HG03103 (cell line): Measurements from ENCODE around the gene CFDP1.

Experiments used
- ATAC-seq: cut with Tn5 transposase; IDR thresholded peaks from one replicate; pipeline ENCODE4 v1.9.1; 2021; ENCODE audit warnings: low read depth; ENCODE audit not compliant: unreplicated experiment

Gene CFDP1

DNA sequence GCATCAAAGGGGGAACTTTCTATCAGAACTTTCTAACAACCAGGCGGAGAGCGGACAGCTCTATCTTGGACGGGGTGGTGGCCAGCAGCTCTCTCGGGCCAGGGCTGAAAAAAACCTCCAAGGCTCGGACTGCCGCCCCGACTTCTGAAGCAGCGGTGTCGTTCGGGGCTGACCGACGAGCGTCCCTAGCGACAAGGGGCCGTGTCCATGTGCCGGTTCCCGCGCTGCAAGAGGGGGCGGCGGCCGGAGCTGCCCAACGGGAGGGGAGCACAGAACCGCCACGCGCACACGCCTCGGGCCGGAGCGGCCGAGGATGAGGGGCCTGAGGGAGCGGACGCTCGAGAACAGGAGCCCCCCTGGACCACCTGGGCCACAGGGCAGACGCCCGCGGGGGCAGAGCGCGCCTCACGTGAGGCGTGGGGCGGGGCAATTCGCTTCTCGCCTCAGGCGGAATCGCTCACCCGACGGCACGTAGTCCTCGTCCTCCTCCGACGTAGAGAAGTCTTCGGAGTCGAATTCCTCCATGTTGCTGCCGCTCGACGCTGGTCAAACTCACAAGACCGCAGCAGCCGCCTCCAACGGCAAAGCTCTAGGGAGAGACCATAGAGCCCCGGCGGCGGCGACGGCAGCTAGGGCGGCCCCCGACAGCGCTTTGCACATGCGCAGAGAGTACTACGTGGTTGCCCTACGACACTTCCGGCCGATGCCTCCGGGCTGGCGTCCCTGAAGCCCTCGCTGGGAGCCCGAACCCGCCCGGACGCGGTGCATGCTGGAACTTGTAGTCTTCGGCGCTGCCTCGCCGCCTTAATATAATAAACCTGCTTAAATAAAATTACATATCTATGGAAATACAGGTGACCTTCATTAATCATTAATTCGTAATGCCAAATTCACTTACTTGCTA is at the start of gene CFDP1:
CFDP1 (minus strand) TSS at position 676 of the 904 bp plus-strand sequence; CDS start at position 525, 151 bp downstream.
- peak; percentile 92 for ATAC-seq

- ATAC-seq = no peak
Observed at GRCh38 chr16:75482434-75483205, 49.3 kb upstream of the CFDP1 start.

- ATAC-seq = no peak
Observed at GRCh38 chr16:75481475-75481874, 48.2 kb upstream of the CFDP1 start.

DNA sequence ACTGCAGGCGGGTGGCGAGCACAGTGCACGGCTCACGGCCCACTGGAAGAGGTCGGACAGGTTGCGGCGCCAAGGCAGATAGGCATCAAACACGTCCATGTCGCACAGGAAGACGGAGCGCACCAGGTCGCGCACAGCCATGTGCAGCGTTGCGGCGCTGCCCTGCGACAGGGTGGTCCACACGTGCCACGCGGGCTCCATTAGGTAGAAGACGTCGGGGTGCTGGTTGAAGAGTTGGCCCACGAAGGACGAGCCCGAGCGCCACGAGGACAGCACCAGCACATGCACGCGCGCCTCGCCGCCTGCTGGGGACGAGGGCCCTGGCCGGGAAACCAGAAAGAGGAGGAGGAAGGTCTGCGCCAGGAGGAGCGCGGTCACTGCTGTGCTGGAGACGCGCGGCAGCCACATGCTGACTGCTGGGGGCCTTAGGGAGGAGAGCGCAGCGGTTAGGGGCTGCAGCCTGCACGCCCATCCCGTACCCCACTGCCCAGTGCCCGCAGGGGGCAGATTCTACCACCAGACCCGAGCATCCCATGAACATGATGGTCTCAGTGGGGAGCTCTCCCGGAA is 46.2 kb upstream of the CFDP1 start:
- ATAC-seq = no peak

- ATAC-seq = no peak
Observed at GRCh38 chr16:75478480-75479345, 45.4 kb upstream of the CFDP1 start.

DNA sequence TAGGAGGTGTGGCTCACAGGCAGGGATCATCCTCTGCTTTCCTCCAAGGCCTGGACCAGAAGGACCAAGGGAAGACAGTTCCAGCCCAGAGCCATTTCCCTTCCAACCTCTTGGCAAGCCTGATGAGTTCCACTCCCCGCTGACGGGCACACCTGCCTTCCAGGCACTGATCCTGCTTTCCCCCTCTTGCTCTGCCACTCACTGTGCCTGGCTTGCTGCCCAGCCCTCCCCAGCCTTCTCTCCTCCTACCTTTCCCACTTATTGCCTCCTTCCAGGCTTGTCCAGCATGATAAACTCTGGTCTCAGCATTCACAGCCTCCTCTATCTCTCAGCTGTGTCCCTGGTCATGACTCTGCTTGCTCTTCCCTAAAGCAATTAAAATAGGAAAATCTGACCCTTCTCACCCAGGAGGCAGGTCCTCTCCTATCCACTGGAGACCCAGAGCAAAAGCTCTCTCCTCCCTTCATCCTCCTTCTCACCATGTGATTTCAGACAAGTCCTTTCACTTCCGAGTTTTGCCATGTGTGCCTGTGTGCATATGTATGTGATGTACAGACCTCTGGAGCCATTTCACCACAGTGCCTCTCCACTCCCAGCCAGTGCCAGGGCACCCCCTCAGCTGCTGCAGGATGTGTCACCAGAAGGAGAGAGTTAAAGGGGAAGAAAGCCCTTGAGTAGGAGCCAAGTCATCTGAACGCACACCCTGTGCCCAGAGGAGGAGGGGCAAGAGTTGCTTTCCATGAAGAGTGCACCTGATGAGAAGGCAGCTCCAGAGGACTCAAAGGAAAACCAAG is 44.6 kb upstream of the CFDP1 start:
- ATAC-seq = no peak

- ATAC-seq = no peak
Observed at GRCh38 chr16:75476817-75477216, 43.5 kb upstream of the CFDP1 start.

DNA sequence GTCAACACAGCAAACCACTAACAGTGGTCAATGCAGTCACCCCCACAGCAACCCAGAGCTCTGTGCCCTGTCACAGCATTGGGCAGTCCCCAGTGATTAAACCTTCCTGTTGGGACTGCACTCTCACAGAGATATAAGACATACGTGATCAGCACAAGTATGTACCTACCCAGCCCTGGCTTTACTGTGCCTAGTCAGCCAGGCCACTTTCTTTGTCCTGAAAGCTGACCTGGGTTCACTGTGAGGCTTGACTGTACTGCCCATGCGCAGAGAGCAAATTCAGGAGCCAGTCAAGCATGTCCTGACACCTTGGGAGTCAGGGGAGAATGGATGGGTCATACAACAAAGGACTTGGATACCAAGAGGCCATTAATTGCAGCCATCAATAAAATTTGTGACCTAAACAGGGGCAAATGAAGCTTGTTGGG is 42.1 kb upstream of the CFDP1 start:
- no peak for ATAC-seq

DNA sequence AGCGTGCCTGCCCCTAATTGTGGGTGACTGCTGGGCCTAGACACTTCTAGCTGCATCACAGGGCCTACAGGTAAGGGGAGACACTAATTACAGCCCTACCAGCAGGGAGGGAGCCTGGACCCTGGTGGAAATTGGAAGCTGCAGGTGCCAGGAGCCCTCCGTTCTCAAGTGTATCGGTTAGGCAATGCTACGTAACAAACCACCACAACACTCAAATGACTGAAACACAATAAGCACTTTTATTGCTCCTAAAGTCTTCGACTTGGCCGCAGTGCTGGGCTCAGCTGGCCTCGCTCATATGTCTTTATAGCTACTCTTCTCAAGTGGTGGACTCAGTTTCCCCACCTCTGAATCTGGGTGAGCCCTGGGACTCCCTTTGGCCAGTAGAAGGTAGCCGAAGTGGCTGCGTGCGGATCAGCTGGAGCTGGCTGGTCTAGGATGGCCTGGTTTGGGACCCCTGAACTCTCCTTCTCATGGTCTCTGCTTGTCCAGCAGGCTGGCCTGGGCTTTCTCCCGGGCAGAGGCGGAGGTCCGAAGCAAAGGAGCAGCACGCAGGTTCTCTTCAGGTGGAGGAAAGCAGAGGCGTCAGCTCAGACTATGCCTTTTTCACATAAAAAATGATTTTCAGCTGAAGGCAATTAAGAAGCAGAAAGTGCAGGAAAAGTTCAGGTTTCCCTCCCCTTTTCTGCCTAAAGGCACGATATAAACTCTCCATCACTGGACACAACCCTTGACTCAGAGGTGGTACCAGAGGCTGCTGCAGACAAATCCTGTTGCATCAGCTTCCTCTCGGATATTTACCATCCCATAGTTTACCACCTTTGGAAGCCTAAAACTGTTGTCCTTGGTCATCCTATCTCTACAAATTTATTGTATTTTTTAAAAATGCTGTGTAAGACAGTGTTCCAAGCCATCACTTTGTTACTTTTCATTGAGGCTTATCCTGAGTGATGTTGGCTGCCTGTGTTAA is 39.9 kb upstream of the CFDP1 start:
- no peak for ATAC-seq

GRCh38 chr16:75471723-75472633 is 38.7 kb upstream of the CFDP1 start:
- peak; percentile 78 for ATAC-seq

DNA sequence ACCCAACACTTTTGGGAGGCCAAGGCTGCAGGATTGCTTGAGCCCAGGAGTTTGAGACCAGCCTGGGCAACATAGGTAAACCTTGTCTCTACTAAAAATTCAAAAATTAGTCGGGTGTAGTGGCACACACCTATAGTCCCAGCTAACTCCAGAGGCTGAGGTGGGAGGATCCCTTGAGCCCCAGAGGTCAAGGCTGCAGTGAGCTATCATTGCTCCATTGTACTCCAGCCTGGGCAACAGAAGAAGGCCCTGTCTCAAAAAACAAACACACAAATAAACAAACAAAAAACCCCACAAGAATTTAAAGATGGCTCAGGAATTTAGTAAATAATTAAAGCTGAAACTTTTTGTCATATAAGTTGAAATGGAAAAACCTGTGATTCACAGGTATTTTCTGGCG is 33.5 kb upstream of the CFDP1 start:
- ATAC-seq = no peak

GRCh38 chr16:75464122-75464918 is 31.0 kb upstream of the CFDP1 start, which contains the start of gene TMEM170A:
Gene TMEM170A (minus strand): TSS chr16:75464689. CDS start chr16:75464600, 89 bp downstream.
- peak; percentile 81 for ATAC-seq

DNA sequence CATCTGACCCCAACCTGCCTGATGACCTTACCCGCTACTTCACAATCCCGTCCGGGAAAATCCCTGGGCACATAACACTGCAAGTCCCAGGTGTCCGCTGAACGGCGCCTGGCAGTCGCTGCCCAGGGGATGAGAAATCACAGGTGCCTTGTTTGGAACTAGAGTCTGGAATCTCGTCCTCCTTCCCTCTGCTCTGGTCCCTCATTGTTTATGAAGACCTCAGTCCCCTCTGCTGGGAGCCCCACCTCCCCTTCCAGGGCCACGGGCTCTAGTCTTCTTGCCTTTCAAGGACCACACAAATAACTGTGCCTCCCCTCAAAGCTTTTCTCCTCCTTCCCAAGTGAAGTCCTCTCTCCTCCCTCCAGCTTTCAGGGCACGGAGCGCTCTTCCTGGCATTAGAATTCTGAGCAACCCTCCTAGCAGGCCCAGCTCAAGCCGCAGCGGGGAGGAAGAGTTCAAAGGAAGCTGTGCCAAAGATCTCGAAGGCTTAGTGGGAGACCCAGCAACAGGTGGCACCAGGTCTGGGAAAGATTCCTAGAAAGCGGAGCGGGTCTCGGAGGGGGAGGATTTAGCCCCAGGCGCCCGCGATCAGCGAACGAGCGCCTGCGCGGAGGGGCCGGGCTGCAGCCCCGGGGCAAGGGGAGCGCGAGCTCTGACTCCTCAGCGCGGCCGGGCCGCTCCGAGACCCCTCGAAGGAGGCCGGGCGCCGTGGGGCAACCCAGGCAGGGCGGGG is 30.3 kb upstream of the CFDP1 start:
- ATAC-seq = peak; percentile 7

- ATAC-seq = peak; percentile 22
Observed at GRCh38 chr16:75462806-75463205, 29.5 kb upstream of the CFDP1 start.

GRCh38 chr16:75461575-75461974 is 28.3 kb upstream of the CFDP1 start:
- no peak for ATAC-seq

GRCh38 chr16:75460446-75460845 is 27.1 kb upstream of the CFDP1 start:
- no peak for ATAC-seq
